SU-DHL-6 (cell line): ENCODE measurements around the gene BEND3.

Experiments used
- H2AFZ ChIP-seq: fragments of 200-600 bp; sonication (generic); 2 replicates; pipeline ENCODE4 v1.6.1; 2014; ENCODE audit warnings: low read depth, mild to moderate bottlenecking, moderate library complexity, mixed read lengths, antibody characterized with exemption, low read length; ENCODE audit not compliant: severe bottlenecking
- H3F3A ChIP-seq: fragments of 200-600 bp; shearing (Covaris generic); 2 replicates; pipeline ENCODE4 v1.6.0; 2016; ENCODE audit warnings: antibody characterized with exemption, mild to moderate bottlenecking; ENCODE audit not compliant: insufficient read depth
- H3K27ac ChIP-seq: fragments of 200-600 bp; sonication (generic); 2 replicates; pipeline ENCODE4 v1.5.1; 2016; ENCODE audit warnings: low read depth, mild to moderate bottlenecking, low read length, moderate library complexity, mixed read lengths
- H3K27me3 ChIP-seq: fragments of 200-600 bp; sonication (generic), shearing (Covaris generic); 2 replicates; pipeline ENCODE4 v1.6.0; 2014; ENCODE audit warnings: mild to moderate bottlenecking, low read length
- H3K36me3 ChIP-seq: fragments of 200-600 bp; sonication (generic); 2 replicates; pipeline ENCODE4 v1.6.1; 2014; ENCODE audit warnings: mild to moderate bottlenecking, low read length, mixed read lengths
- H3K4me2 ChIP-seq: fragments of 300-600, 200-600 bp; shearing (Covaris generic), sonication (generic); 2 replicates; pipeline ENCODE4 v1.6.0; 2014; ENCODE audit warnings: low read length, low read depth, mild to moderate bottlenecking; ENCODE audit not compliant: poor library complexity, severe bottlenecking
- H3K4me3 ChIP-seq: fragments of 200-600 bp; sonication (generic); 2 replicates; pipeline ENCODE4 v1.5.1; 2014; ENCODE audit warnings: antibody characterized with exemption, low read length, mild to moderate bottlenecking, mixed read lengths; ENCODE audit not compliant: insufficient read depth, poor library complexity, severe bottlenecking
- H3K79me2 ChIP-seq: fragments of 200-600 bp; sonication (generic); 2 replicates; pipeline ENCODE4 v1.6.1; 2014; ENCODE audit warnings: mild to moderate bottlenecking, low read length, moderate library complexity; ENCODE audit not compliant: insufficient read depth
- H3K9ac ChIP-seq: fragments of 200-600 bp; sonication (generic); 2 replicates; pipeline ENCODE4 v1.7.0; 2014; ENCODE audit warnings: mild to moderate bottlenecking, low read length
- H3K9me2 ChIP-seq: fragments of 200-600 bp; sonication (generic); replicated peaks from 2 replicates; pipeline ENCODE4 v1.6.1; 2014; ENCODE audit warnings: low read length; ENCODE audit not compliant: insufficient read depth
- H3K9me3 ChIP-seq: fragments of 200-600 bp; sonication (generic); 2 replicates; pipeline ENCODE4 v1.6.1; 2014; ENCODE audit warnings: low read length, mixed read lengths; ENCODE audit not compliant: insufficient read depth
- H4K20me1 ChIP-seq: fragments of 200-600 bp; sonication (generic); 2 replicates; pipeline ENCODE4 v1.6.1; 2014; ENCODE audit warnings: low read depth, mild to moderate bottlenecking, antibody characterized with exemption, low read length, moderate library complexity, mixed read lengths
- EZH2phosphoT487 ChIP-seq: fragments of 200-600 bp; sonication (generic), shearing (Covaris generic); conservative IDR thresholded peaks from 2 replicates; pipeline ENCODE4 v1.6.1; 2018; ENCODE audit warnings: mild to moderate bottlenecking, antibody characterized with exemption, low read length, moderate library complexity, mixed read lengths
- TF ChIP-seq, protein P1 (sequence below): fragments of 200-600 bp; sonication (generic); IDR thresholded peaks from one replicate; pipeline ENCODE4 v1.5.1; 2017; ENCODE audit warnings: antibody characterized with exemption, mild to moderate bottlenecking, low read length, moderate library complexity; ENCODE audit not compliant: insufficient read depth, poor library complexity, severe bottlenecking

The BEND3 gene

DNA sequence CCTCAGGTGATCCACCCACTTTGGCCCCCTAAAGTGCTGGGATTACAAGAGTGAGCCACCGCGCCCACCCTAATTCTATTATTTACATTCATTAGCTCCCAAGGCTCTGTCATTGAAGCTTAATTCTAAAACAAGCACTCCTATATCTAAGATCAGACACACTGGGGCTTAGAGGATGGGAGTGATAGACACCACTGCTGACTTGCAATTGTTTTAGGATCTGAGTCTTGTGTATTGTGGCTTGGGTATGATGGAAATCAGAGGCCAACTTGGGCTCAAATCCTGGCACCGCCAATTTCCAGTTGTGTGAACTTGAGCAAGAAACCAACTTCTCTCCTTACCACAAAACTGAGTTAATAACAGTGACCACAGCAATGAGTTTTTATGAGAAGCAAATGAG, 52.6 kb downstream of the BEND3 start:
- Histone ChIP-seq H3K36me3 (no peaks in the 10 kb centered on the region), H3K4me2 (no peak overlapping the region), H3K9me2 (no peaks in the 10 kb centered on the region), H3K27ac (no peak overlapping the region), H3K79me2 (no peaks in the 10 kb centered on the region), H3K4me3 (no peak overlapping the region), H3K27me3 (no peaks in the 10 kb centered on the region), H2AFZ (no peak overlapping the region), H4K20me1 (no peaks in the 10 kb centered on the region), H3F3A (no peaks in the 10 kb centered on the region), H3K9ac (no peak overlapping the region), H3K9me3 (no peaks in the 10 kb centered on the region)
- TF ChIP-seq EZH2phosphoT487 = no peak
- TF ChIP-seq, protein P1, sequence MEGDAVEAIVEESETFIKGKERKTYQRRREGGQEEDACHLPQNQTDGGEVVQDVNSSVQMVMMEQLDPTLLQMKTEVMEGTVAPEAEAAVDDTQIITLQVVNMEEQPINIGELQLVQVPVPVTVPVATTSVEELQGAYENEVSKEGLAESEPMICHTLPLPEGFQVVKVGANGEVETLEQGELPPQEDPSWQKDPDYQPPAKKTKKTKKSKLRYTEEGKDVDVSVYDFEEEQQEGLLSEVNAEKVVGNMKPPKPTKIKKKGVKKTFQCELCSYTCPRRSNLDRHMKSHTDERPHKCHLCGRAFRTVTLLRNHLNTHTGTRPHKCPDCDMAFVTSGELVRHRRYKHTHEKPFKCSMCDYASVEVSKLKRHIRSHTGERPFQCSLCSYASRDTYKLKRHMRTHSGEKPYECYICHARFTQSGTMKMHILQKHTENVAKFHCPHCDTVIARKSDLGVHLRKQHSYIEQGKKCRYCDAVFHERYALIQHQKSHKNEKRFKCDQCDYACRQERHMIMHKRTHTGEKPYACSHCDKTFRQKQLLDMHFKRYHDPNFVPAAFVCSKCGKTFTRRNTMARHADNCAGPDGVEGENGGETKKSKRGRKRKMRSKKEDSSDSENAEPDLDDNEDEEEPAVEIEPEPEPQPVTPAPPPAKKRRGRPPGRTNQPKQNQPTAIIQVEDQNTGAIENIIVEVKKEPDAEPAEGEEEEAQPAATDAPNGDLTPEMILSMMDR = no peak

DNA sequence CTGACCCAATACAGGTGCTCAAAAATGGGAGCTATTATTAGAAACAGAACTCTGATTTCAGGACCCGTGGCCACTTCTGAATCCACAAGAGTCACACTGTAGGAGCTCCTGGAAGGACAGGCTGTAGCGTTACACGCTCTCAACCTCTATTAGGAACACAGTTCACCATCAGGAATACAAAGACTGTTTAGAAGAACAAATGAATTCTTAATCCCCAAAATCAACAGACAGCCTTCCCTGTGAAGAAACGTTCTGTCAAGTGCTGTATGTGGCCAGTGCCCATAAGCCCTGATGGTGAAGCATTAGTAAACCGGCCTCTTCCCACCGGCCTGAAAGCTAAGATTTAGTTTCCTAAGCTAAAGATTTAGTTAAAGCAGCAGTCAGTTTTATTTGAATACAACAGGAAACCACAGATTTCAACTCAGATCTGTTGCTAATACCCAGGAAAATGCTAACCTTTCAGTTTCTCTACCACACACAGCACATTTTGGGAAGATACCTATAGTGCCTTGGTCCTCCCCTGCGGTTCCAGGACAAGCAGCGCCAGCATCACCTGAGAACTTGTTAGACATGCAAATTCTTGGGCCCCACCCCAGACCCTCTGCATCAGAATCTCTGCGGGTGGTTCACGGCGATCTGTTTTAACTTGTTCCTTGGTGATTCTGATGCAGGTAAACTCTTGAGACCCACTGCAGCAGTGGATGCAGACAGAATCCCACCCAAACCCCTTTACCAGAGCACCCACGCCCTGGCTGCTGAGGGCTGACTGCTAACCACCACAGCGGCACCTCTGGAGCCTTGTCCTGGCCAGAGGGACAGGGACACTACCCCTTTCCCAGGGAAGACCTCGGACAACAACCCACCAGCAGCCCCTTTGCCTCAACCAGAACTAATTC, 53.9 kb downstream of the BEND3 start:
- no peaks in the 10 kb centered on the region for H3K9me3 ChIP-seq
- no peak overlapping the region for H3K27ac ChIP-seq
- no peak overlapping the region for H2AFZ ChIP-seq
- no peaks in the 10 kb centered on the region for H3K27me3 ChIP-seq
- no peak overlapping the region for H3K9ac ChIP-seq
- no peak overlapping the region for H3K4me3 ChIP-seq
- no peak overlapping the region for H3K4me2 ChIP-seq
- TF ChIP-seq EZH2phosphoT487 = no peak
- TF ChIP-seq, protein P1 = no peak
- no peaks in the 10 kb centered on the region for H3F3A ChIP-seq
- no peaks in the 10 kb centered on the region for H4K20me1 ChIP-seq
- no peaks in the 10 kb centered on the region for H3K9me2 ChIP-seq
- H3K36me3 ChIP-seq = no peaks in the 10 kb centered on the region
- H3K79me2 ChIP-seq = no peaks in the 10 kb centered on the region

DNA sequence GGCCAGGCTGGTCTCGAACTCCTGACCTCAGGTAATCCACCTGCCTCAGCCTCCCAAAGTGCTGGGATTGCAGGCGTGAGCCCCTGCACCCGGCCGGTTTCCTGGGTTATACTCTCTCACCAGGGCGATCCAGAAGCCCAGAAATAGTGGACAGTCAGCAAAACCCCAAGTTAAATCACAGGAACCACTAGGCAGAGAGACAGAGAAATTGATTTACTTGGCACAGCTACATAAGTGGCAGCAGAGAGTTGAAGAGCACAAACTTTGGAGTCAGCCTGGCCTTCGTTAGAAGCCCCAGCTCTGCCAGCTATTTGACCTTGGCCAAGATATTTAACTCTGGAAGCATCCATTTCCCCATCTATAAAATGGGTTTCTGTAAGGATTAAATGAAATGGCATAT, 54.6 kb downstream of the BEND3 start:
- H3K9ac ChIP-seq = no peak overlapping the region
- H3F3A ChIP-seq = no peaks in the 10 kb centered on the region
- no peaks in the 10 kb centered on the region for H4K20me1 ChIP-seq
- H2AFZ ChIP-seq = no peak overlapping the region
- no peaks in the 10 kb centered on the region for H3K27me3 ChIP-seq
- H3K9me3 ChIP-seq = no peaks in the 10 kb centered on the region
- TF ChIP-seq, protein P1 = no peak
- H3K79me2 ChIP-seq = no peaks in the 10 kb centered on the region
- H3K4me2 ChIP-seq = no peak overlapping the region
- H3K36me3 ChIP-seq = no peaks in the 10 kb centered on the region
- H3K9me2 ChIP-seq = no peaks in the 10 kb centered on the region
- H3K4me3 ChIP-seq = no peak overlapping the region
- H3K27ac ChIP-seq = no peak overlapping the region
